GM03348 (cell line): Measurements from ENCODE around the gene PDE4D.

Source experiments
- DNase-seq: peaks from one replicate; pipeline ENCODE4 v3.0.0; 2012; ENCODE audit warnings: low spot score

The PDE4D gene

GRCh38 chr5:59547731-59548130, 345.8 kb downstream of the PDE4D start:
- DNase-seq, result no peak

GRCh38 chr5:59544573-59544972, 349.0 kb downstream of the PDE4D start:
- DNase-seq, result no peak

GRCh38 chr5:59543821-59544442, 349.6 kb downstream of the PDE4D start:
- DNase-seq, result no peak

- peak; percentile 4 for DNase-seq
Observed at GRCh38 chr5:59542851-59543820, 350.4 kb downstream of the PDE4D start.

- no peak for DNase-seq
Observed at GRCh38 chr5:59542306-59542705, 351.2 kb downstream of the PDE4D start.

- no peak for DNase-seq
Observed at GRCh38 chr5:59540366-59540765, 353.2 kb downstream of the PDE4D start.

GRCh38 chr5:59538750-59539121, 354.8 kb downstream of the PDE4D start:
- no peak for DNase-seq

GRCh38 chr5:59537961-59538749, 355.4 kb downstream of the PDE4D start:
- no peak for DNase-seq

- no peak for DNase-seq
Observed at GRCh38 chr5:59536875-59537274, 356.7 kb downstream of the PDE4D start.

- DNase-seq, result no peak
Observed at GRCh38 chr5:59535561-59535960, 358.0 kb downstream of the PDE4D start.

GRCh38 chr5:59533730-59534108, 359.8 kb downstream of the PDE4D start:
- DNase-seq, result no peak

- DNase-seq, result no peak
Observed at GRCh38 chr5:59532979-59533729, 360.4 kb downstream of the PDE4D start.

- no peak for DNase-seq
Observed at GRCh38 chr5:59529239-59529638, 364.3 kb downstream of the PDE4D start.

GRCh38 chr5:59528202-59528862, 365.2 kb downstream of the PDE4D start:
- DNase-seq, result no peak

GRCh38 chr5:59525957-59526356, 367.6 kb downstream of the PDE4D start:
- peak; percentile 14 for DNase-seq

- DNase-seq, result no peak
Observed at GRCh38 chr5:59525311-59525710, 368.2 kb downstream of the PDE4D start.

GRCh38 chr5:59522201-59522831, 371.2 kb downstream of the PDE4D start:
- DNase-seq, result no peak

- DNase-seq, result no peak
Observed at GRCh38 chr5:59521476-59521875, 372.1 kb downstream of the PDE4D start.

GRCh38 chr5:59519338-59519737, 374.2 kb downstream of the PDE4D start:
- no peak for DNase-seq

GRCh38 chr5:59517926-59518585, 375.5 kb downstream of the PDE4D start:
- DNase-seq, result peak; percentile 50
